Middle frontal gyrus (tissue), 1 donor: ENCODE results near the gene INAVA.
"Not testable (repeated sequence)": the region's sequence is repeated elsewhere in the genome, so short reads cannot be mapped to it uniquely, and the experiment has no call there.

Experiments
- DNase-seq: peaks from one replicate; pipeline ENCODE4 v3.0.0-alpha.2; 2015; ENCODE audit warnings: low spot score; ENCODE audit errors: extremely low spot score

Gene INAVA

DNA sequence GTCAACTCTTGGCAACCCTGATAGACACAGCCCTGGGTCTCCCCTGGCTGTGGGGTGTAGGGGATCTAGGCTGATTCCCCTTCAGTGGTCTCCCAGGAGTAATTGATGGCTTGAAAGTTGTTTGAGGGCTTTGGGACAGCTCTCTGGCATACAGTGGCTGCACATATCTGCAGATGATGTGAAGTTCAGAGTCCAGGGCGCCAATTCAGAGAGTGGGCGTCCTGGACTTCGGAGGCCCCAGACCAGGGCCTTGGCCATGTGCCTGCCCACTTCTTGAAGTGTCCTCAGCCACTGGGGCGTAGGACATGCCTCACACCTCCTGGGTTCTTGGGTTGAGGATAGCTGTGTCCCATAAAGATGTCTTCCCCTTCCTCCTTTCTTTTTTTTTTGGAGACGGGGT is 2.6 kb downstream of the INAVA start:
- no peak for DNase-seq

GRCh38 chr1:200899015-200899386 is 4.3 kb downstream of the INAVA start:
- DNase-seq, result no peak

DNA sequence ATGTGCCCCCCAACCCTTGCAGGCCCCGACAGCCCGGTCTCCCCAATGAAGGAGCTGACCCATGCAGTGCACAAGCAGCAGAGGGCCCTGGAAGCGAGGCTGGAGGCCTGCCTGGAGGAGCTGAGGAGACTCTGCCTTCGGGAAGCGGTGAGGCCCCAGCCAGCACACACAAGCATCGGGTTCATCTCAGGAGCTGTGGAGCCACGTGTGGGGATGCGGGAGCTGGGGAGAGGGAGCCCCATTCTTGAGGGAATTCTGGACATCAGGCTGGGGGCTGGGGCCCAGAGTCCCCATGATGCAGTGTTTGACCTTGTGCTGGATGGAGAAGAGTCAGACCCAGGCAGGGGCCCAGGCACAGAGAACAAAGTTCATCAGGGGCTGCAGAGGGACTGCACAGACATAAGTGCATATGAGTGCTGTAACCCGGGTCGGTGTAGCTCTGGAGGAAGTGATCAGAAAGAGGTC is 4.8 kb downstream of the INAVA start:
- DNase-seq, result no peak

DNA sequence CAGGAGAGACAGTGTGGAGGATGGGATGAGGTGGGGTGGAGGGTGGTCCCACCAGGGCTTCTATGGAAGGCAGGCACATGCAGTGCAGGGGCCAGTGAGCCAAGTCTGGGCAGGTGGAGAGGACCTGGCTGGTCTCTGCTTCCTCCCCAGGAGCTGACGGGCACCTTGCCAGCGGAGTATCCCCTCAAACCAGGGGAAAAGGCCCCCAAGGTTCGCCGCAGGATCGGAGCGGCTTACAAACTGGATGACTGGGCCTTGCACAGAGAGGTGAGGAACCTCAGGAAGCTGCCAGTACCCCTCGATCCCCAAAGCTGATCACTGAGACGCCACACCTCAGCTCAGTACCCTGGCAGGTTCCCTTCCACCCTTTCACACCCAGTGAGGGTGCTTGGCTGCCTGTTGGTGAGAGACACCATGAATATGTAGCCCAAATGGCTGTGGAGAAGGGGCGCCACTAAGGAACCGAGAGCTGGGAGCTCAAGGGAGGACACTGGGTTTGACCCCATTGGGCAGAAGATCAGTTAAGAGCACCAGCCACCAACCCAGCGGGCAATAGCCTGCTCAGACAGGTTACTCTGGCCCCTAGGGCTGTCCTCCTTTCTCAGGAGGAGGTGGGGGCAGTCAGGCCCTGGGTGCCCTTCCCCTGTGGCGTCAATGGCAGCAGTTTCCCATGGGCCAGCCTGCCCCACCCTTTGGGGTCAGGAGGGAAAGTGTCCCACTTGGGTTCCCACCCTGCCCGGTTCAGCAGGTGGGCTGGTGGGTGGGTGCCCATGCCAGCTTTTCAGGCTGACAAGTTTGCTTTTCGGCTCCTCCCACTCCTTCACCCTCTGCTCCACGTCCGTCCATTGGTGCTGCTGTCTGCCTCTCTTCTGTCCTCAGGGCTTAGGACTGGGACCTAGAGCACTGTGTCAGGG is 5.5 kb downstream of the INAVA start:
- no peak for DNase-seq

DNA sequence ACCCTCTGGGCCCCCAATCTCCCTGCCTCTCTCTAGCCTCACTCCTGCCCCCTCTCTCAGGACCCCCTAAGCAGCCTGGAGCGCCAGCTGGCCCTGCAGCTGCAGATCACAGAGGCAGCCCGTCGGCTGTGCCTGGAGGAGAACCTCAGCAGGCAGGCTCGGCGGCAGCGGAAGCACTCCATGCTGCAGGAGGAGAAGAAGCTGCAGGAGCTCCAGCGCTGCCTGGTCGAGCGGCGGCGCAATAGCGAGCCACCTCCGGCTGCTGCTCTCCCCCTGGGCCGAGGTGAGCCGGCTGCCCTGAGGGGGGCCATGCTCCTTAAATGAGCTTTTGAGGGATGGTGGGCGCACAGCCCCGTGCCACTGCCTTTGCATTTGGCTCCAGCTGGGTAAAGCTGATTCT is 6.2 kb downstream of the INAVA start:
- DNase-seq, result no peak

DNA sequence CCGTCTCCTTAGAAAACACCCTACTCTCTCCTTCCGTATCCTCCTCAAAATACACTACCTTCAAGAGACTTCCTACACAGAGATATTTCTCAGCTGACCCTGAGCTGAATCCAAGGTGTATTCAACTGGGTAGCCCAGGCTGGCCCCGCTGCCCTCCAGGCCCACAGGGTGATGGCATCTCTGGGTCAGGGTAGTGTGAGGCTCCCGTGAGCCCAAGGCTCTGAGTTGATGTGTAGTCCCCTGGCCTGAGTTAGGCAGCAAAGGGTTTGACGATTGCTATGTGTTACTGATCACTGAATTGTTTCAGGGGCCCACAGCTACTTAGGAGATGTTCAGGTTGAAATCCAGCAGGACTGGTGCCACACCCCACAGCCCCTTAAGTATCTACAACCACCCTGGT is 6.7 kb downstream of the INAVA start:
- DNase-seq, result no peak

DNA sequence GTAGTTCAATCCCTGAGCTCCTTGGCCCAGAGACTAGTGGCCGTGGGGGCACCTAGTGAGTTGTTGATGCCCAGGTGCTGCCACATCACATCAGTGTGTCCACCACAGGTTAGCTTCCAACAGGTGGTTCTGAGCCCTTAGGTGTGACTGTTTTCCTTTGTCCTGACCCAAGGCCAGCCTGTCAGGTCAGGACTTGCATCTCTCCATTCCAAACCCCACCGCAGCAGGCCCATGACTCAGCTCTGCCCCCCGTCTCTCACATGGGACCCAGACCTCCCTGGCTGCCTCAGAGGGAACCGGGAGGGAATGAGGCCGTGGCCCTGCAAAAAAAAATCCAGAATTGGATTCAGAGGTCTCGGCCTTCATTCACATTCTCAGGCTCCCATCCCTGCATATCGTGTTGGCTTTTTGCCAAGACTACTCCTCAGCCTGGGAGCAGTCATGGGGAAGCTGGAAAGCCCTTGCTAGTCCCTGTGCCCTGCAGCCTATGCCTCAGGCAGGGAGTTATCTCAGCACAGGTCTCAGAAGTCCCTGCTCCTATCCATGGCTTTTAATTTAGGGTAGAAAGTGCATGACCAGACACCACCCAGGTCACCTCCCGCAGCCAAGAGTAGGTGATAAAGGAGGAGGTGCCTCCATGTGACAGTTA is 7.2 kb downstream of the INAVA start:
- DNase-seq, result no peak

GRCh38 chr1:200903793-200904192 is 9.1 kb downstream of the INAVA start:
- no peak for DNase-seq

DNA sequence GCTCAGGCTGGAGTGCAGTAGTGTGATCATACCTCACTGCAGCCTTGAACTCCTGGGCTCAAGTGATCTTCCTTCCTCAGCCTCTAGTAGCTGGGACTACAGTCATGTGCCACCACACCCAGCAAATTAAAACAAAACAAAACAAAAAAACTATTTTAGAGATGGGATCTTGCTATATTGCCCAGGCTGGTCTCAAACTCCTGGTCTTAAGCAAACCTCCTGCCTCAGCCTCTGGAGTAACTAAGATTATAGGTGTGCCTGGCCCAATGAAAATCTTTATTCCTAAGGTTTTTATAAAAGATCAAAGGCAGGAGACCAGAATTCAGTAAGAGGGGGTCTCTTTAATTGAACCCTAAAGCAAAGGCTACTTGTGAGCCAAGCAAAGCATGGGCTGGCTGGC is 10.1 kb downstream of the INAVA start:
- no peak for DNase-seq

DNA sequence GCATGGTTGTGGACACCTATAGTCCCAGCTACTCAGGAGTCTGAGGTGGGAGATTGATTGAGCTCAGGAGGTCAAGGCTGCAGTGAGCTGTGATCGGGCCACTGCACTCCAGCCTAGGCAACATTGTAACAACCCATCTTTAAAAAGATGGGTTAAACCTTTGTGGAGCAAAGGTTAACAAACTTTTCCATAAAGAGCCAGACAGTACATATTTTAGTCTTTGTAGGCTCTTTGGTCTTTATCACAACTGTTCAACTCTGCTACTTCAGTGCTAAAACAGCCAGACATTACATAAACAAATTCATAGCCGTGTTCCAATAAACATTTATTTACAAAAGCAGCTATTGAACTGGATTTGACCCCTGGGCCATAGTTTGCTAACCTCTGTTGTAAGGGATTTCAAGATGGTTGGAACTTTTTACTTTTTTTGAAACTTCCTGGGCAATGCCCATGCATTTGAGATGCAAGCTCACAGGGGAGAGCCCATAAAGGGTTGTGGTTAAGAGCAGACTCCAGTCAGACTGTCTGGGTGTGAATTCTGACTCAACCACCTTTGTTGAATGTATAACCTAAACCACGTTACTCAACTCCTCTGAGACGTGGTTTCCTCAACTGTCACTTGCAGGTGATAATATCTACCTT is 10.8 kb downstream of the INAVA start:
- DNase-seq, result no peak

DNA sequence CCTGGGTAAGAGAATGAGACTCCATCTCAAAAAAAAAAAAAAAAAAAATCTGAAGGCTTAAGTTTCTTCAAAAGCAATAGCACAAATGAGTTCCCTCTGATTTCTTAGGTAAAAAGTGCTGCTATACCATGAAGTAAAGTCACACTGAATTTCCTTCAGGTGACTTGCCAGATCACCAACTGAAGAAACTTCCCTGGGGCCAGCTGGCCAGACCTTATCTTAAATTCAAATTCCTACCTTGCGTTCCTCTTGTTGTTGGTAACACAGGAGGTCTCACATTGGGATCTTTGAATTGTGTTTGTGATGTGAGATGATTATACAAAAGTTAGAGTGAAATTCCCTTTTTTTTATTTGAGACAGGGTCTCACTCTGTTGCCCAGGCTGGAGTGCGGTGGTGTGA is 11.8 kb downstream of the INAVA start:
- no peak for DNase-seq

- DNase-seq, result no peak
These were observed 13.0 kb downstream of the INAVA start for GRCh38 chr1:200907611-200908097.

GRCh38 chr1:200908191-200908868 is 13.6 kb downstream of the INAVA start:
- DNase-seq, result no peak

- no peak for DNase-seq
These were observed 14.4 kb downstream of the INAVA start for GRCh38 chr1:200909071-200909470.

DNA sequence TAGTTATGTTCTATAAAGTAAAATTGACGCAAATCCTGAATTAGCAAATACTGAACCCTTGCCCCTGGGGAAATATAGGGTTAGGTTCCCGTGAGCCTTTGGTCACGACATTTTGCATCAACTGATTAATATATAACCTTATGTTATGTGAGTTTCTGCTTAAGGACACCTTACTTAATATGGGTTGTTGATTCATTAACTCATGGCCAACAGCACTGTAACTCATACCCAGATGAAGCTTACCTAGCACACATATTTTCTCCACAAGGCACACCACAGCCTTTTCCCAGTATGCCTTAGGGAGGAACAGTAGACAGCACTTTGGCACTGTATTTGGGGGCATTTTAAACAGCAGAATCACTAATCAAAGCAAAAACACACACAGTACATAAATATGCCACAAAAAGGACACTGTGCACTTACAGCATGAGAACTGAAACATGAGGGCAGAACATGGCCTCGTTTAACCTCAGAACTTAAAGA is 15.1 kb downstream of the INAVA start:
- no peak for DNase-seq

DNA sequence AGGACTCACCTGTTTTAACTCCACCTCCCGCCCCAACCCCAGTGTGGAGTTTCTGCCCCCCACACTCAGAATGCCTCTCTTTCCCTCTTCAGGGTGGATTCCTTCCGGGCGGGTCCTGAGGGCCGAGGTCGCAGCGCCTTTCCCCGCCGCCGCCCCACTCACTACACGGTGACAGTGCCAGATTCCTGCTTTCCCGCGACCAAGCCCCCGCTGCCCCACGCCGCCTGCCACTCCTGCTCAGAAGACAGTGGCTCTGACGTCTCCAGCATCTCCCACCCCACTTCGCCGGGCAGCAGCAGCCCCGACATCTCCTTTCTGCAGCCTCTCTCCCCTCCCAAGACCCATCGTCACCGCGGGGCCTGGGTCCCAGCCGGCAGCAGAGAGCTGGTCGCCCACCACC is 16.7 kb downstream of the INAVA start:
- DNase-seq, result no peak

GRCh38 chr1:200911936-200912335 is 17.2 kb downstream of the INAVA start:
- not testable (repeated sequence) for DNase-seq

- DNase-seq, result no peak
These were observed 18.2 kb downstream of the INAVA start for GRCh38 chr1:200912737-200913407.

DNA sequence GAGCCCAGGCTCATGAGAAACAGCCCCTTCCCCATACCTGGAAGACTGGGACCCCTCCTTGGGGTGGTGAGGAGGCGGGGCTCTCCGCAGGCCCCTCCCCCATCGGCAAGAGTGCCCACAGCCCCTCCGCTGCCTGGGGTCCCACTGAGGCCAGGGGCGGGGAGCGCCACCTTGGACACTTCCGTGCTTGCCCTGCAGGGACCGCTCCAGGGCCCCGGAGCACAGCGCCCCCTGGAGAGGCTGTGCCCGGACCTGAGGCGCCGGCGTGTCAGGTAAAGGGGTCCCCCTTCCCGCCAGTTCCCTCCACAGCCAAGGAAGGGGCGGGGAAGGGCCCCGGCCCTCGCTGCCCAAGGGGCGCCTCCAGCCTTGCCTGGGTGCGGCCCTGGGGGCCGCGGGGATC is 21.5 kb downstream of the INAVA start:
- DNase-seq, result no peak

DNA sequence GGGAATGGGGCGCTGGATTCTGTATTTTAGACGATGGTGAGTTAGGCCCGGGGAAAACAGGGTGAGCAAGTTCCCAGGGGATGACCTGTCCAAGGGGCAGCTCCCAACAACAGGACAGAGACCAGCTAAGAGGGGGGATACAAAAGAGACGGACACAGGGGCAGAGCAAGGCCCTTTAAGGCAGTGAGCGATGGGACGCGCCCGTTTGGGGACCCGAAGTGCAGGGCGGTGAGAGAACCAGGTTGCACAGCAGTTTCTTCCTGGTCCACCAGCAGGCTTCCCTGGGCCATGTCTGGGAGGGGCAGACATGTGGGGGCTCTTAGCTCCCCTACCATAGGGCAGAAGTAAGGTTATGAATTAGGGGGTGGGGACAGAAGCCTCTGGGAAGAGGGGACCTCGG is 22.0 kb downstream of the INAVA start:
- DNase-seq, result no peak

DNA sequence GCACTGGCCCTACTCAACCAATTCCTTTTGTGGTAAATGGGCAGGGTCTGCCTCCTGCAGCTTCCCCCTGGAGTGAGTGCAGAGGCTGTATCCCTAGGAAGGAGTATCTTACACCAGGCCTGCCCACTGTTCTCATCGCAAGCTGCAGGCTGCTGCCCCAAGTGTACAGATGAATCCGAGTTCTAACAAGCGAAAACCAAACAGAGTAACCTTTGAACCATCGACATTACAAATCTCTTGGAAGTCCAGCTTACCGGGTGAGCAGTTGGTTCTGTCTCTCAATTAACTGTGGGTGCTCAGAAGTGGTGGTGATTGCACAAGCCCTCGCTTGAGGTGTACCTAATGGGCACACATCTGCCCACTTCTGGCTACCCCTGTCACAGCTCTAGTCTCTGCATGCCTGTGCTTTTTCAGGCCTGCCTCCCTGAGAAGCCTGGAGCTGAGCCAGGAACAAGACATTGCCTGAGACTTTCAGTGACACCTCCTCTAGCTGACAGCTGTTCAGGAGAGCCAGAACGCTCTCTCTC is 22.7 kb downstream of the INAVA start:
- DNase-seq, result no peak
